Heart left ventricle (tissue), 13 donors: ENCODE data around the gene CERKL.

Source experiments
- CTCF ChIP-seq, 12 donors: fragments of 200-600 bp; sonication (generic) in 4 of 12; IDR thresholded peaks; one replicate each; pipeline versions ENCODE4 v1.5.0 to v1.8.0; 2018 to 2022; ENCODE audit warnings: antibody characterized with exemption in 12 of 12, mild to moderate bottlenecking in 5 of 12
- POLR2A ChIP-seq, 2 donors: fragments of 450-650 bp; IDR thresholded peaks; one replicate each; pipeline ENCODE4 v1.6.1; 2017; ENCODE audit warnings: antibody characterized with exemption in 2 of 2, mild to moderate bottlenecking in 2 of 2, moderate library complexity in 2 of 2
- donor health status: ischemic (EF 13 %, LVEDD 7.1; RV severe dilation, severe dysfunction).
- donor health status: DM: no; HTN: yes; CAD: no.
- donor health status: DM: no; HTN: no; CAD: no.
- donor health status: ischemic (EF 25% LVEDD 6.9; RV normal size, moderate dysfunction).
- donor health status: ischemic (EF 25% LVEDD 5.7; RV mildly dilated, moderate dysfunction).
- donor health status: ischemic (EF 35%, LVEDD 5.7; RV mildly dilated, moderate dysfunction).
- donor health status: nonischemic (EF 11% LVEDD 7.7; RV severe dilation, severe dysfunction).
- donor health status: DM: yes; HTN: yes; CAD: no.
- donor health status: PGD.
- donor health status: ischemic (EF 29% LVEDD 5.4; RV normal size, mild dysfunction).
- donor health status: nonischemic (EF 23%, LVEDD 6.1; RV moderate dilation, normal function).

- TF ChIP-seq CTCF (IDR thresholded peaks at IDR 0.05): no peak
- no peak for TF ChIP-seq POLR2A (IDR thresholded peaks at IDR 0.05)
Measured at GRCh38 chr2:181576431-181576830, 80.5 kb downstream of the CERKL start.
